Effector memory CD4-positive, alpha-beta T cell (primary cell): Measurements from ENCODE around the gene KRT76.

Experiments used
- DNase-seq, 3 donors: peaks; one replicate each; pipeline ENCODE4 v3.0.0-alpha.2; 2020
- H3K27ac ChIP-seq: 2 replicates; pipeline ENCODE4 v1.7.0; 2013; ENCODE audit warnings: mild to moderate bottlenecking, low read length, moderate library complexity; ENCODE audit not compliant: insufficient read depth, poor library complexity, severe bottlenecking
- H3K27me3 ChIP-seq: replicated peaks from 2 replicates; pipeline ENCODE4 v1.7.0; 2013; ENCODE audit warnings: mild to moderate bottlenecking, low read length; ENCODE audit not compliant: insufficient read depth, control insufficient read depth, poor library complexity, severe bottlenecking
- H3K36me3 ChIP-seq: 2 replicates; pipeline ENCODE4 v1.7.0; 2013; ENCODE audit warnings: mild to moderate bottlenecking, low read length, moderate library complexity; ENCODE audit not compliant: control insufficient read depth, insufficient read depth
- H3K4me1 ChIP-seq: 2 replicates; pipeline ENCODE4 v1.7.0; 2013; ENCODE audit warnings: low read length, mild to moderate bottlenecking; ENCODE audit not compliant: control insufficient read depth, insufficient read depth, poor library complexity, severe bottlenecking
- H3K4me3 ChIP-seq: 2 replicates; pipeline ENCODE4 v1.7.0; 2013; ENCODE audit warnings: low read length, low read depth, mild to moderate bottlenecking; ENCODE audit not compliant: insufficient read depth, poor library complexity, severe bottlenecking
- H3K9me3 ChIP-seq: 2 replicates; pipeline ENCODE4 v1.7.0; 2013; ENCODE audit warnings: mild to moderate bottlenecking, low read length, moderate library complexity; ENCODE audit not compliant: control insufficient read depth

KRT76 gene

DNA sequence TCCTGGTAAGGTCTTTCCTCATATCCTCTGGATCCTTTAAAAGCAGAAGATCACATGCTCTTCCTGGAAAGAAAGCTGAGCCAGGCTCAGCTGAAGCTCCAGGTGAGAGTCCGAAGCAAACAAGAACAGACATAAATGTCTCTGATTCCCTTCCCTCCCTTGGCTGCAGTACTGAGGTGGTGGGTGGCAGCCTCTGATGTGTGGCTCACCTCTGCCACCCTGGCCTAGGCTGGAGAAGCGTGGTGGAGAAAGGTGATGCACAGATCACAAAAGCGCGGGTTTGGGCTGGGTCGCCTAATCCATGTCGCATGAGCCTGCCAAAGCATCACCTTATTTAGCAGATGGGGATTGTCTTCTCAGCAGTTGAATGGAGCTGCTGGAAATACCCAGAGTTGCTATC is 2.8 kb upstream of the KRT76 start:
- H3K4me1 ChIP-seq: no peaks in the 10 kb centered on the region
- no peak overlapping the region for H3K4me3 ChIP-seq
- H3K9me3 ChIP-seq: no peaks in the 10 kb centered on the region
- H3K27ac ChIP-seq: no peak overlapping the region
- no peaks in the 10 kb centered on the region for H3K27me3 ChIP-seq
- DNase-seq: no peak
- no peaks in the 10 kb centered on the region for H3K36me3 ChIP-seq

- H3K4me3 ChIP-seq: no peak overlapping the region
- H3K27me3 ChIP-seq: no peaks in the 10 kb centered on the region
- H3K4me1 ChIP-seq: no peaks in the 10 kb centered on the region
- no peak overlapping the region for H3K27ac ChIP-seq
- DNase-seq: no peak
- H3K9me3 ChIP-seq: no peaks in the 10 kb centered on the region
- H3K36me3 ChIP-seq: no peaks in the 10 kb centered on the region
These were observed 1.7 kb upstream of the KRT76 start for GRCh38 chr12:52778833-52779232.

- DNase-seq: no peak
- H3K4me3 ChIP-seq: no peak overlapping the region
- H3K27ac ChIP-seq: no peak overlapping the region
- H3K27me3 ChIP-seq: no peaks in the 10 kb centered on the region
- H3K36me3 ChIP-seq: no peaks in the 10 kb centered on the region
- H3K9me3 ChIP-seq: no peaks in the 10 kb centered on the region
- H3K4me1 ChIP-seq: no peaks in the 10 kb centered on the region
These were observed 421 bp upstream of the KRT76 start for GRCh38 chr12:52777566-52777965.

- no peaks in the 10 kb centered on the region for H3K4me1 ChIP-seq
- no peaks in the 10 kb centered on the region for H3K27me3 ChIP-seq
- H3K36me3 ChIP-seq: no peaks in the 10 kb centered on the region
- H3K27ac ChIP-seq: no peak overlapping the region
- H3K4me3 ChIP-seq: no peak overlapping the region
- DNase-seq: no peak
- no peaks in the 10 kb centered on the region for H3K9me3 ChIP-seq
These were observed 710 bp downstream of the KRT76 start for GRCh38 chr12:52776435-52776834.

- Histone ChIP-seq H3K36me3 (no peaks in the 10 kb centered on the region), H3K9me3 (no peaks in the 10 kb centered on the region), H3K4me3 (no peak overlapping the region), H3K27me3 (no peaks in the 10 kb centered on the region), H3K4me1 (no peaks in the 10 kb centered on the region), H3K27ac (no peak overlapping the region)
- no peak for DNase-seq
These were observed 2.4 kb downstream of the KRT76 start for GRCh38 chr12:52774629-52775250.

DNA sequence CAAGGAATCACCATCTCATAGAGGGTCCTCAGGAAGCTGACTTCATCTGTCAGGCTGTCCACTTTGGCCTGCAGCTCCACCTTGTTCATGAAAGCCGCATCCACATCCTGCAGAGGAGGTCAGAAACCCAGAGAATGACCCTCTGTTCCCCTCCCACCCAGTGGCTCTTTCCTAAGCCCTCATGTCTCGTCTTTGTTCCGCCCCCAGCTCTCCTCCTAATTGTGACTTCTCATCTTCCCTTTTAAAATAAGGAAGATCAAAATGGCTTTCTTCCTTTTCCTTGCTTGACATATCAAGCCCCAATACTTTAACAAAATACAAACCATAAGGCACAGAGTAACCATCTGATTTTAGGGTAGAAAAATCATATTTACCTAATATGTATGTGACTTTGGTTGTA is 4.4 kb downstream of the KRT76 start:
- Histone ChIP-seq H3K27ac (no peak overlapping the region), H3K4me1 (no peaks in the 10 kb centered on the region), H3K36me3 (no peaks in the 10 kb centered on the region), H3K27me3 (no peaks in the 10 kb centered on the region), H3K9me3 (no peaks in the 10 kb centered on the region), H3K4me3 (no peak overlapping the region)
- DNase-seq: no peak

- Histone ChIP-seq H3K4me1 (no peaks in the 10 kb centered on the region), H3K27ac (no peak overlapping the region), H3K27me3 (no peaks in the 10 kb centered on the region), H3K4me3 (no peak overlapping the region), H3K9me3 (no peaks in the 10 kb centered on the region), H3K36me3 (no peaks in the 10 kb centered on the region)
- DNase-seq: no peak
These were observed 5.0 kb downstream of the KRT76 start for GRCh38 chr12:52772188-52772587.

DNA sequence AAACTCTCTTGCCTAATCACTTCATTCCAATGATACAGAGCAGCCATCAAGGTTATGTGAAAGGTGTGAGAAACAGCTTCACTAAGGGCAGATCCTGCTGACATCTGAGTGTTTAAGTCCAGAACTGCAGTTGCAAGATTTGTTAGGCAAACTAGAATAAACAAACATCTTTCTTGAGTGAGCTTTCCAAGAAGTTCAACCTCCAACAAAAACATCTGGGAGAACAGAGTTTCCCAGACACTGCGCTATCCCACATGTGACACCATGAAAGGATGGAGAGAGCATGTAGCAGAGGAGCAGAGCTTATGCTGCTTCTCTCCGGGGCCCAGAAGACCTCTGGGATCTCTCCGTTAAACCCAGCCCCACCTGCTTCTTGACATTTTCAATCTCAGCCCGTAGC is 5.6 kb downstream of the KRT76 start:
- Histone ChIP-seq H3K27ac (no peak overlapping the region), H3K9me3 (no peaks in the 10 kb centered on the region), H3K4me1 (no peaks in the 10 kb centered on the region), H3K27me3 (no peaks in the 10 kb centered on the region), H3K36me3 (no peaks in the 10 kb centered on the region), H3K4me3 (no peak overlapping the region)
- DNase-seq: no peak

GRCh38 chr12:52771088-52771487 is 6.1 kb downstream of the KRT76 start:
- no peaks in the 10 kb centered on the region for H3K36me3 ChIP-seq
- no peak overlapping the region for H3K27ac ChIP-seq
- DNase-seq: no peak
- no peak overlapping the region for H3K4me3 ChIP-seq
- no peaks in the 10 kb centered on the region for H3K9me3 ChIP-seq
- H3K27me3 ChIP-seq: no peaks in the 10 kb centered on the region
- H3K4me1 ChIP-seq: no peaks in the 10 kb centered on the region

- no peaks in the 10 kb centered on the region for H3K27me3 ChIP-seq
- H3K4me3 ChIP-seq: no peak overlapping the region
- H3K9me3 ChIP-seq: no peaks in the 10 kb centered on the region
- H3K4me1 ChIP-seq: no peaks in the 10 kb centered on the region
- H3K36me3 ChIP-seq: no peaks in the 10 kb centered on the region
- no peak overlapping the region for H3K27ac ChIP-seq
- DNase-seq: no peak
These were observed 7.2 kb downstream of the KRT76 start for GRCh38 chr12:52769946-52770345.
